ENCODE results near the gene HOXD4. TPM values are rescaled to one million over a fixed set of nuclear protein-coding genes. Genes with fewer than 3 reads are reported as not detected.

The HOXD4 gene
- total and polyA plus RNA-seq, 4 experiments from 2014 or later: not detected

DNA sequence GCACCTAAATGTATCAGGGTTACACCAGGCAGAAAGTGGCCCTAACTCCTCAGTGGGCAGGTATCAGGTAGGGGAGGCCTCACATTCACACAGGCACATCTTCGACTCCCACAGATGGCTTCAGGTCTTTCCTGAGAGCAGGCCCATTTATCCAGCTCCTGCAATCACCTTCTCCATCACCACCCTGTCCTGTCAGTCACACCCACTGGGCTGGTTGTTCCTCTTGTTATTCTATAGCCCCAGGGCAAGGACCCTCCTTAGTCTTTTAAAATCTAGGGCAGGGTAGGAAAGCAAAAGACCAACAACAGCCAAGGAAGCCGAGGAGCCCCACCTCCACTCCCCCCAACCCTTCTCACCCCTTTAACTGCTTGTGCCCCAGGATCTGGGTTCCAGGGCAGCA, 9.1 kb upstream of the HOXD4 start:
- CTCF ChIA-PET (ENCODE audit: partially characterized antibody): no interaction called here
- POLR2A ChIA-PET (ENCODE audit: partially characterized antibody): no interaction called here

GRCh38 chr2:176145085-176145969, 6.0 kb upstream of the HOXD4 start:
- CTCF ChIA-PET (ENCODE audit: partially characterized antibody): interaction anchor here (2.3 kb wide), 1 partner anchor 18 kb away, joined by 7 read pairs; no protein-coding TSS in a partner anchor
- H3K9me3 Mint-ChIP-seq: peaks cover 0 to 8% (median 4%) of the 10 kb centered on the region in 8 donors
- peaks cover 67% of the 10 kb centered on the region for H3K27me3 ChIP-seq (ENCODE audit: insufficient read depth, low read length)

More for the DNA sequence above, 9.1 kb upstream of the HOXD4 start:
- DNase-seq: no peak
- Histone ChIP-seq H3K9me3 (ENCODE audit: control insufficient read depth in 1 of 2, low read length in 2 of 2) (no peaks in the 10 kb centered on the region), H3K4me3 (ENCODE audit: low read length in 2 of 2) (no peak overlapping the region), H3K27me3 (ENCODE audit: insufficient read depth, low read length) (peaks cover 73% of the 10 kb centered on the region), H3K36me3 (ENCODE audit: insufficient read depth, low read length) (no peaks in the 10 kb centered on the region), H3K4me1 (ENCODE audit: insufficient read depth, low read length) (peaks cover 12% of the 10 kb centered on the region), H3K27ac (ENCODE audit: low read depth, low read length) (no peak overlapping the region)
- H3K4me1 Mint-ChIP-seq: peaks cover 7 to 26% (median 18%) of the 10 kb centered on the region in 4 donors
- peaks cover 0 to 1% of the 10 kb centered on the region in 2 donors for H3K36me3 Mint-ChIP-seq
- H3K4me3 Mint-ChIP-seq: no peak overlapping the region
- peaks cover 74 to 78% of the 10 kb centered on the region in 2 donors for H3K27me3 Mint-ChIP-seq
- intact Hi-C loops (cut with micrococcal nuclease): no loop called here
- H3K27ac Mint-ChIP-seq: no peak overlapping the region
- peaks cover 0 to 34% (median 18%) of the 10 kb centered on the region in 8 donors for H3K9me3 Mint-ChIP-seq

DNA sequence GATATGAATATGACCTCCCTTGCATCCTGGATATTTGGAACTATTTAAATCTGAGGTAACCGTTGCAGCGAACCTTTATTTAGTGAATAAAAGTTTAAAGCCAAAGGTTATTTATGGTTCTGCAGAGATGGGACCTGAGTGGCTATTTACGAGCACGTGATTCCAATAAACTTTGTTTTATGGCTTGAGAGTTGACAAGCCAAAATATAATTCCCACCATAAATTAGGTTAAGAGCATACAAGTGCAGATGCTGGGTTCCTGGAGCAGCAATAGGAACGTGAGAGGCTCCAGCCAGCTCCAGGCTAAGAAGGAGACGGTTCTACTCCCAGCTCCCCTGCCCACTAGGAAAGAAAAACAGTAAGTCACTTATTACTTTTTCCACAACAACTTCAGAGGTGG, 5.2 kb upstream of the HOXD4 start:
- H3K4me1 ChIP-seq (ENCODE audit: insufficient read depth, low read length): peaks cover 1% of the 10 kb centered on the region
- H3K36me3 Mint-ChIP-seq: peaks cover 0 to 1% of the 10 kb centered on the region in 2 donors
- no peaks in the 10 kb centered on the region for H3K9me3 ChIP-seq (ENCODE audit: control insufficient read depth in 1 of 2, low read length in 2 of 2)
- no peaks in the 10 kb centered on the region for H3K36me3 ChIP-seq (ENCODE audit: insufficient read depth, low read length)
- no peak overlapping the region for H3K4me3 ChIP-seq (ENCODE audit: low read length in 2 of 2)
- no peak for DNase-seq
- intact Hi-C loops (cut with micrococcal nuclease): no loop called here
- ChIA-PET CTCF (ENCODE audit: partially characterized antibody) (interaction anchor here (0.8 kb wide), 1 partner anchor 48 kb away, joined by 3 read pairs; no protein-coding TSS in a partner anchor), POLR2A (ENCODE audit: partially characterized antibody) (no interaction called here)
- H3K27me3 ChIP-seq (ENCODE audit: insufficient read depth, low read length): peaks cover 67% of the 10 kb centered on the region
- H3K27me3 Mint-ChIP-seq: peaks cover 76 to 83% of the 10 kb centered on the region in 2 donors
- H3K4me1 Mint-ChIP-seq: peaks cover 2 to 12% (median 4%) of the 10 kb centered on the region in 4 donors
- H3K9me3 Mint-ChIP-seq: peaks cover 0 to 8% (median 3%) of the 10 kb centered on the region in 8 donors
- H3K27ac ChIP-seq (ENCODE audit: low read depth, low read length): no peak overlapping the region
- no peak overlapping the region for H3K27ac Mint-ChIP-seq
- H3K4me3 Mint-ChIP-seq: no peak overlapping the region

More at GRCh38 chr2:176145085-176145969, 6.0 kb upstream of the HOXD4 start:
- DNase-seq: no peak
- H3K27me3 Mint-ChIP-seq: peaks cover 72 to 80% of the 10 kb centered on the region in 2 donors
- no peak overlapping the region for H3K4me3 Mint-ChIP-seq
- H3K36me3 ChIP-seq (ENCODE audit: insufficient read depth, low read length): no peaks in the 10 kb centered on the region
- peaks cover 5 to 13% (median 7%) of the 10 kb centered on the region in 4 donors for H3K4me1 Mint-ChIP-seq
- peaks cover 9% of the 10 kb centered on the region for H3K4me1 ChIP-seq (ENCODE audit: insufficient read depth, low read length)
- no peak overlapping the region for H3K27ac Mint-ChIP-seq
- no peak overlapping the region for H3K4me3 ChIP-seq (ENCODE audit: low read length in 2 of 2)
- POLR2A ChIA-PET (ENCODE audit: partially characterized antibody): no interaction called here
- no peak overlapping the region for H3K27ac ChIP-seq (ENCODE audit: low read depth, low read length)
- intact Hi-C loops (cut with micrococcal nuclease): no loop called here
- no peaks in the 10 kb centered on the region for H3K9me3 ChIP-seq (ENCODE audit: control insufficient read depth in 1 of 2, low read length in 2 of 2)
- peaks cover 0 to 1% of the 10 kb centered on the region in 2 donors for H3K36me3 Mint-ChIP-seq

- Mint-ChIP-seq H3K27me3 (peaks cover 75 to 82% of the 10 kb centered on the region in 2 donors), H3K4me3 (peak overlapping the region in 1 of 8 donors; percentile 24), H3K36me3 (no peaks in the 10 kb centered on the region), H3K27ac (peak overlapping the region in 1 of 7 donors; percentile 1), H3K4me1 (peaks cover 0 to 6% (median under 1%) of the 10 kb centered on the region in 4 donors), H3K9me3 (peaks cover 0 to 6% (median under 1%) of the 10 kb centered on the region in 8 donors)
- no peak overlapping the region for H3K4me3 ChIP-seq (ENCODE audit: low read length in 2 of 2)
- no peaks in the 10 kb centered on the region for H3K4me1 ChIP-seq (ENCODE audit: insufficient read depth, low read length)
- ChIA-PET CTCF (ENCODE audit: partially characterized antibody) (interaction anchor here (0.8 kb wide), 1 partner anchor 49 kb away, joined by 3 read pairs; no protein-coding TSS in a partner anchor), POLR2A (ENCODE audit: partially characterized antibody) (no interaction called here)
- intact Hi-C loops (cut with micrococcal nuclease): no loop called here
- no peak for DNase-seq
- H3K27me3 ChIP-seq (ENCODE audit: insufficient read depth, low read length): peaks cover 67% of the 10 kb centered on the region
- H3K27ac ChIP-seq (ENCODE audit: low read depth, low read length): no peak overlapping the region
- H3K36me3 ChIP-seq (ENCODE audit: insufficient read depth, low read length): no peaks in the 10 kb centered on the region
- no peaks in the 10 kb centered on the region for H3K9me3 ChIP-seq (ENCODE audit: control insufficient read depth in 1 of 2, low read length in 2 of 2)
These were observed 4.7 kb upstream of the HOXD4 start for GRCh38 chr2:176146645-176147044.

- Mint-ChIP-seq H3K4me1 (peaks cover 0 to 6% (median under 1%) of the 10 kb centered on the region in 4 donors), H3K36me3 (no peaks in the 10 kb centered on the region), H3K4me3 (no peak overlapping the region), H3K27ac (peak overlapping the region in 2 of 7 donors; percentile 1 to 19), H3K9me3 (peaks cover 0 to 6% (median under 1%) of the 10 kb centered on the region in 8 donors), H3K27me3 (peaks cover 69 to 76% of the 10 kb centered on the region in 2 donors)
- no peak overlapping the region for H3K4me3 ChIP-seq (ENCODE audit: low read length in 2 of 2)
- ChIA-PET POLR2A (ENCODE audit: partially characterized antibody) (no interaction called here), CTCF (ENCODE audit: partially characterized antibody) (interaction anchor here (0.8 kb wide), 1 partner anchor 49 kb away, joined by 3 read pairs; no protein-coding TSS in a partner anchor)
- DNase-seq: no peak
- H3K36me3 ChIP-seq (ENCODE audit: insufficient read depth, low read length): no peaks in the 10 kb centered on the region
- H3K9me3 ChIP-seq (ENCODE audit: control insufficient read depth in 1 of 2, low read length in 2 of 2): no peaks in the 10 kb centered on the region
- H3K27ac ChIP-seq (ENCODE audit: low read depth, low read length): no peak overlapping the region
- H3K4me1 ChIP-seq (ENCODE audit: insufficient read depth, low read length): no peaks in the 10 kb centered on the region
- peaks cover 61% of the 10 kb centered on the region for H3K27me3 ChIP-seq (ENCODE audit: insufficient read depth, low read length)
- intact Hi-C loops (cut with micrococcal nuclease): no loop called here
These were observed 4.0 kb upstream of the HOXD4 start for GRCh38 chr2:176147210-176147799.

DNA sequence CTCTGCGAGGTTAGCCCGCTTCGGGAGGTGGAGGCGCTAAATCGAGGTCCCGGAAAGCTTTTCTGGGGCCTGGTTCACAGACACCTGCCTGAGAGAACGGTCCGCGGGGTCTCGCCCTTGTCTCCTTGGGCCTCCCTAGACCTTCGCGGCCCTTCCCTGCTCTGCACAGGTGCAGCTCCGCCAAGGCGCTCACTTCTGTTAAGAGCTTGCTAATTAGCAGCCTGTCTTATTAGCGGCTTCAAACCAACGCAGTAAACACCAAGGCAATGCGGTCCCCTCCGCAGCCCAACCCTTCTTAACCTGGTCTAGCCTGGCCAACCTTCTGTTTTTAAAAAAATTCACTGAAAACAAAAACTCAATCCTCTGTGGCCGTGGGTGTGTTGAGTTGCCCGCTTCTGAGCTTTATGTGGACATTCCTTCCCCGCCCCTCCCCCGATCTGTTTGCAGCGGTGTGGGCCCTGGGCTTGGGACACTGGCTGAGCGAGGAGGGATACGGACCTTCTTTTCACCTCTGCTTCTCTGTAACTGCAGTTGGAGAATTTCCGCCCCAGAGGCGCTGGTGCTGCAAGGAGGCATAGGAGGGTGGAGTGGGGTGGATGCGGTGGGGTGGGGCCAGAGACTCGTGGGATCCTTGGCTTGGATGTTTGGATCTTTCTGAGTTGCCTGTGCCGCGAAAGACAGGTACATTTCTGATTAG, 3.4 kb upstream of the HOXD4 start:
- Histone ChIP-seq H3K9me3 (ENCODE audit: control insufficient read depth in 1 of 2, low read length in 2 of 2) (no peaks in the 10 kb centered on the region), H3K36me3 (ENCODE audit: insufficient read depth, low read length) (no peaks in the 10 kb centered on the region), H3K4me1 (ENCODE audit: insufficient read depth, low read length) (no peaks in the 10 kb centered on the region), H3K27ac (ENCODE audit: low read depth, low read length) (no peak overlapping the region), H3K4me3 (ENCODE audit: low read length in 2 of 2) (no peak overlapping the region), H3K27me3 (ENCODE audit: insufficient read depth, low read length) (peaks cover 59% of the 10 kb centered on the region)
- DNase-seq: no peak
- CTCF ChIA-PET (ENCODE audit: partially characterized antibody): no interaction called here
- POLR2A ChIA-PET (ENCODE audit: partially characterized antibody): no interaction called here
- intact Hi-C loops (cut with micrococcal nuclease): no loop called here
- Mint-ChIP-seq H3K4me3 (peak overlapping the region in 2 of 8 donors; percentile 26 to 50), H3K9me3 (peaks cover 0 to 6% (median under 1%) of the 10 kb centered on the region in 8 donors), H3K4me1 (peaks cover 0 to 6% (median 3%) of the 10 kb centered on the region in 4 donors), H3K27me3 (peaks cover 69 to 78% of the 10 kb centered on the region in 2 donors), H3K36me3 (no peaks in the 10 kb centered on the region), H3K27ac (peak overlapping the region in 2 of 7 donors; percentile 19 to 32)

All from CD4-positive, alpha-beta memory T cell (primary cell).